Karpas-422 (cell line): ENCODE results near the gene SCP2D1. TPM values are rescaled to one million over a fixed set of nuclear protein-coding genes. Genes with fewer than 3 reads are reported as not detected.

Source experiments
- DNase-seq: peaks from one replicate; pipeline ENCODE4 v3.0.0-alpha.2; 2015
- H2AFZ ChIP-seq: fragments of 200-600 bp; sonication (generic); 2 replicates; pipeline ENCODE4 v1.6.1; 2014; ENCODE audit warnings: antibody characterized with exemption, low read length, mixed read lengths
- H3K27ac ChIP-seq: fragments of 200-600 bp; sonication (generic); 2 replicates; pipeline ENCODE4 v1.5.1; 2014; ENCODE audit warnings: mild to moderate bottlenecking, low read length, moderate library complexity
- H3K27me3 ChIP-seq: fragments of 200-600 bp; sonication (generic); 2 replicates; pipeline ENCODE4 v1.6.1; 2014; ENCODE audit warnings: low read length, mixed read lengths
- H3K36me3 ChIP-seq: fragments of 200-600 bp; sonication (generic); 2 replicates; pipeline ENCODE4 v1.6.1; 2014; ENCODE audit warnings: low read length, mixed read lengths; ENCODE audit not compliant: insufficient read depth
- H3K4me1 ChIP-seq: fragments of 200-600 bp; sonication (generic); 2 replicates; pipeline ENCODE4 v1.6.1; 2014; ENCODE audit warnings: mild to moderate bottlenecking, low read length, mixed read lengths
- H3K4me2 ChIP-seq: fragments of 200-600 bp; sonication (generic); 2 replicates; pipeline ENCODE4 v1.6.1; 2014; ENCODE audit warnings: low read length, low read depth, mild to moderate bottlenecking; ENCODE audit not compliant: poor library complexity, severe bottlenecking
- H3K4me3 ChIP-seq: fragments of 200-600 bp; sonication (generic); 2 replicates; pipeline ENCODE4 v1.5.1; 2014; ENCODE audit warnings: mild to moderate bottlenecking, antibody characterized with exemption, low read length, mixed read lengths
- H3K79me2 ChIP-seq: fragments of 200-600 bp; sonication (generic); 2 replicates; pipeline ENCODE4 v1.6.1; 2014; ENCODE audit warnings: mild to moderate bottlenecking, low read length, mixed read lengths
- H3K9ac ChIP-seq: fragments of 200-600 bp; sonication (generic); 2 replicates; pipeline ENCODE4 v1.6.0; 2014; ENCODE audit warnings: low read length
- H3K9me2 ChIP-seq: fragments of 200-600 bp; sonication (generic), shearing (Covaris generic); replicated peaks from 2 replicates; pipeline ENCODE4 v1.6.0; 2014; ENCODE audit warnings: mild to moderate bottlenecking, low read length, moderate library complexity; ENCODE audit not compliant: insufficient read depth
- H3K9me3 ChIP-seq: fragments of 300-700, 200-600 bp; sonication (generic); 2 replicates; pipeline ENCODE4 v1.6.1; 2014; ENCODE audit warnings: low read length, mixed read lengths
- H4K20me1 ChIP-seq: fragments of 200-600 bp; sonication (generic); 2 replicates; pipeline ENCODE4 v1.6.1; 2014; ENCODE audit warnings: mild to moderate bottlenecking, antibody characterized with exemption, low read length, low read depth; ENCODE audit not compliant: insufficient read depth
- total RNA-seq: library from RNA; depleted of rRNA; stranded (reverse); fragments of >200 nt; shearing (Covaris generic); gene quantifications from 2 replicates; pipeline ENCODE4 v1.2.3, GENCODE V29; 2014; ENCODE audit warnings: low replicate concordance; rRNA removed

Gene SCP2D1
- not detected in 2 replicates for total RNA-seq

DNA sequence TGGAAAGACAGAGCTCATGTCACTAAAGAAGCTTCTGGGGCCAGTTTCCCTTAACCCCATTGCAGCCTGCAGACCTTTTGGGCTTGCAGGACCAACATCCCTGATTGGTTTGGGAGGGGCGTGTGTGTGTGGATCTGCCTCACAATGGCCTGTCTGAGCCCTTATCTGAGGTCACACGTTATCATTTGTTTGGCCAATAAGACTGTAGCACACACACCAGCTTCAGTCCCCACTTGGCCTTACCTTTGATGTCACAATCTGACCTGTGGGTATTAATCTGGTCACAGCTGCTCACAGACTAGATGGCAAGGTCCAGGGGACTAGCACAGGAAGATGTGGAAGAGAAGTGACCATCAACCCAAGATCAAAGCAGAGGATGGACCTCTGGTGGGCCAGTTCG, at the start of gene SCP2D1:
TSS of gene SCP2D1 (plus strand) at position 301 of the 400 bp plus-strand sequence. CDS start at position 334, 33 bp downstream.
- Histone ChIP-seq H2AFZ (no peak within 1 kb of the TSS), H3K9me3 (no peaks in the 10 kb centered on the region), H3K27ac (no peak within 1 kb of the TSS), H4K20me1 (no peaks in the 10 kb centered on the region), H3K4me1 (peaks cover 8% of the 10 kb centered on the region), H3K9me2 (no peaks in the 10 kb centered on the region), H3K4me2 (no peak within 1 kb of the TSS), H3K27me3 (no peaks in the 10 kb centered on the region), H3K9ac (no peak within 1 kb of the TSS), H3K4me3 (no peak within 1 kb of the TSS), H3K36me3 (no peaks in the 10 kb centered on the region), H3K79me2 (no peaks in the 10 kb centered on the region)
- no peak for DNase-seq

DNA sequence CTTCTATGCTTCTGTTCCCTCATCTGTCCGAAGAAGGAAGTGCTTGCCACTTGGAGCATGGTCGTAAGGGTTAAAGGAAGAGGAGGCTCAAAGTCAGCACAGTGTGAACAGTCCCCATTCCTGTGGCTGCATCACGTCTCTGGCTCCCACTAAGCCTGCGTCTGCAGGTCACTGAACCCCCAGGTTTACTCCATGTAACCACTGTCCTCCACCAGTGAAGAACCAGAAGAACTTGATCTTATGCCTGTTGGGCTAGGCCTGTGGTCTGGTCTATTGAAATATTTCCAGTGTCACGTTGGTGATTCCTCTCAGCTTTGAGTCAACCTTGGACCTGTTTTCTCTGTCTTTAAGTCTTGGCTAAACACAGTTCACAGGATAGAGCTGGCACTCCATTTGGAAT, 45.9 kb upstream of the SCP2D1 start:
- H3K4me2 ChIP-seq: no peak overlapping the region
- H3K9me2 ChIP-seq: no peaks in the 10 kb centered on the region
- no peak overlapping the region for H3K27ac ChIP-seq
- H2AFZ ChIP-seq: no peak overlapping the region
- H3K9me3 ChIP-seq: no peaks in the 10 kb centered on the region
- DNase-seq: no peak
- H4K20me1 ChIP-seq: no peaks in the 10 kb centered on the region
- no peaks in the 10 kb centered on the region for H3K4me1 ChIP-seq
- no peaks in the 10 kb centered on the region for H3K36me3 ChIP-seq
- no peaks in the 10 kb centered on the region for H3K79me2 ChIP-seq
- no peak overlapping the region for H3K4me3 ChIP-seq
- H3K27me3 ChIP-seq: no peaks in the 10 kb centered on the region
- no peak overlapping the region for H3K9ac ChIP-seq

DNA sequence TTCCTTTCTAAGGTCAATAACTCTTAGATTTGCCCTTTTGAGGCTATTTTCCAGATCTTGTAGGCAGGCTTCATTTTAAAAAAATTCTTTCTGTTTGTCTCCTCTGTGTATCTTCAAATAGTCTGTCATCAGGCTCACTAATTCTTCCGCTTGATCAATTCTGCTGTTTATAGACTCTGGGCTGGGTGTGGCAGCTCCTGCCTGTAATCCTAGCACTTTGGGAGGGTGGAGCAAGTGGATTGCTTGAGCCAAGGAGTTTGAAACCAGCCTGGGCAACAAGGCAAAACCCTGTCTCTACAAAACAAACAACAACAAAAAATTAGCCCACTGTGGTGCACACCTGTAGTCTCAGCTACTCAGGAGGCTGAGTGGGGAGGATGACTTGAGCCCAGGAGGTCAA, 40.0 kb upstream of the SCP2D1 start:
- H3K27me3 ChIP-seq: no peaks in the 10 kb centered on the region
- H3K4me3 ChIP-seq: no peak overlapping the region
- H3K27ac ChIP-seq: no peak overlapping the region
- H3K36me3 ChIP-seq: no peaks in the 10 kb centered on the region
- no peak overlapping the region for H3K9ac ChIP-seq
- H4K20me1 ChIP-seq: no peaks in the 10 kb centered on the region
- DNase-seq: no peak
- no peaks in the 10 kb centered on the region for H3K9me3 ChIP-seq
- H3K9me2 ChIP-seq: no peaks in the 10 kb centered on the region
- no peaks in the 10 kb centered on the region for H3K4me1 ChIP-seq
- H3K79me2 ChIP-seq: no peaks in the 10 kb centered on the region
- H2AFZ ChIP-seq: no peak overlapping the region
- no peak overlapping the region for H3K4me2 ChIP-seq

DNA sequence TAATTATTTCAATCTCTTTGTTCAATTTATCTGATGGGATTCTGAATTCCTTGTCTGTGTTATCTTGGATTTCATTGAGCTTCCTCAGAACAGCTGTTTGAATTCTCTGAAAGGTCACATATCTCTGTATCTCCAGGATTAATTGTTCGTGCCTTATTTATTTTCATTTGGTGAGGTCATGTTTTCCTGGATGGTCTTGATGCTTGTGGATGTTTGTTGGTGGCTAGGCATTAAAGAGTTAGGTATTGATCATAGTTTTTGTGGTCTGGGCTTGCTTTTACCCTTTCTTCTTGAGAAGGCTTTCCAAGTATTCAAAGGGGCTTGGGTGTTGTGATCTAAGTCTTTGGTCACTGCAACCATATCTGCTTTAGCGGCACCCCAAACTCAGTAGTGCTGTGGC, 39.4 kb upstream of the SCP2D1 start:
- no peaks in the 10 kb centered on the region for H3K79me2 ChIP-seq
- no peaks in the 10 kb centered on the region for H3K9me3 ChIP-seq
- DNase-seq: no peak
- no peaks in the 10 kb centered on the region for H3K4me1 ChIP-seq
- H3K27ac ChIP-seq: no peak overlapping the region
- H3K4me3 ChIP-seq: no peak overlapping the region
- no peaks in the 10 kb centered on the region for H3K27me3 ChIP-seq
- H3K9ac ChIP-seq: no peak overlapping the region
- no peaks in the 10 kb centered on the region for H3K36me3 ChIP-seq
- no peaks in the 10 kb centered on the region for H3K9me2 ChIP-seq
- H4K20me1 ChIP-seq: no peaks in the 10 kb centered on the region
- no peak overlapping the region for H3K4me2 ChIP-seq
- no peak overlapping the region for H2AFZ ChIP-seq

DNA sequence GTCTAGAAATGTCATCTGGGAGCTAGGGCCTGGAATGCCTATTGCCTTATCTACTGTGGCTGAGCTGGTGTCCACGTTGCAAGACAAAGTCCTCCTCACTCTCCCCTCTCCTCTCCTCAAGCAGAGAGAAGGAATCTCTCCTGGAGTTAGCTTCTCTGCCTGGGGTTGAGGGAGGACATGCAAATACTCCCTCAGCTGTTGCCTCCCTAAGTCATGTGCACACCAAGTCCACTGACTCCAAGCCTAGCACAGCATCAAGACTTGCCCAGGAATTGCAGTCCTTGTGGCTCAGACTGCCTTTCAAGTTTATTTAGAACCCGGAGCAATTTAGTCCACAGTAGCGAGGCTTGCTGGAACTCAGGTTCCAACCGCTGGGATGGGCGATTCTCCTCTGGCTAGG, 38.0 kb upstream of the SCP2D1 start:
- no peaks in the 10 kb centered on the region for H3K4me1 ChIP-seq
- no peaks in the 10 kb centered on the region for H3K27me3 ChIP-seq
- no peaks in the 10 kb centered on the region for H3K9me2 ChIP-seq
- no peak overlapping the region for H3K27ac ChIP-seq
- H3K79me2 ChIP-seq: no peaks in the 10 kb centered on the region
- DNase-seq: no peak
- no peaks in the 10 kb centered on the region for H3K9me3 ChIP-seq
- H3K4me3 ChIP-seq: no peak overlapping the region
- H3K36me3 ChIP-seq: no peaks in the 10 kb centered on the region
- H2AFZ ChIP-seq: no peak overlapping the region
- no peaks in the 10 kb centered on the region for H4K20me1 ChIP-seq
- no peak overlapping the region for H3K4me2 ChIP-seq
- no peak overlapping the region for H3K9ac ChIP-seq

DNA sequence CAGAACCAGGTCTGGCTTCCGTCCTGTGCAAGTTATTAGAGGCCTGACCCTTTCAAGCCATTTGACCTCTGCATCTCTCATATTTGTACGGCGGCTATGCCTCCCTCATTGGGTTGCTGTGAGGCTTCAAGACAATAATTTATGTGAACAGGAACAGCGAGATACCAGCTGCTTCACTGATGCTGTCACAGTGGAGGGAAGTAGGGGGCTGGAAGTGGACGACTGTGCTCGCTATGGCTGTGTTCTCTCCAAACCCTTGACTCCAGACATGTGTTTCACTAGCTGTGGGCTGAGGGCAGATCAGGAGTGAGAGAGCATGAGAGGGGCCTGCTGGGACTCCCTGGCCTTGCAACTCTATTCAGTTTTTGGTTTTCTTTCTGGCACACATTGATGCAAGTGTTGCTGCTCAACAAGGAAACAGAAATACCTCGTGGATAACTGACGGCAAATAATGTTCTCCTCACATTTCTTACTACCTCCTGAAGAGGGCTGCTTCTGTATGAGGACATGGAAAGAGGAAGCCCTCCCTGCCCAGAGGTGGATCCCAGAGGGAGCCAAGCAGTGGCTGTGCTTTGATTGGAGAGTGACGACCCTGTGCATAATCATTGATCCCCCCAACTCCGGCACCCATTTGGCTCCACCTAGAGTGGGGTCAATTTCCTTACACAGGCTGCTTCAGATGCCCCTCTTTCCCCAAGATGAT, 34.7 kb upstream of the SCP2D1 start:
- no peak overlapping the region for H3K9ac ChIP-seq
- DNase-seq: peak; percentile 53
- no peak overlapping the region for H3K4me2 ChIP-seq
- H3K9me3 ChIP-seq: no peaks in the 10 kb centered on the region
- H4K20me1 ChIP-seq: no peaks in the 10 kb centered on the region
- no peaks in the 10 kb centered on the region for H3K79me2 ChIP-seq
- no peaks in the 10 kb centered on the region for H3K9me2 ChIP-seq
- no peak overlapping the region for H3K27ac ChIP-seq
- H3K4me1 ChIP-seq: no peaks in the 10 kb centered on the region
- H3K4me3 ChIP-seq: no peak overlapping the region
- H2AFZ ChIP-seq: no peak overlapping the region
- no peaks in the 10 kb centered on the region for H3K27me3 ChIP-seq
- no peaks in the 10 kb centered on the region for H3K36me3 ChIP-seq

DNA sequence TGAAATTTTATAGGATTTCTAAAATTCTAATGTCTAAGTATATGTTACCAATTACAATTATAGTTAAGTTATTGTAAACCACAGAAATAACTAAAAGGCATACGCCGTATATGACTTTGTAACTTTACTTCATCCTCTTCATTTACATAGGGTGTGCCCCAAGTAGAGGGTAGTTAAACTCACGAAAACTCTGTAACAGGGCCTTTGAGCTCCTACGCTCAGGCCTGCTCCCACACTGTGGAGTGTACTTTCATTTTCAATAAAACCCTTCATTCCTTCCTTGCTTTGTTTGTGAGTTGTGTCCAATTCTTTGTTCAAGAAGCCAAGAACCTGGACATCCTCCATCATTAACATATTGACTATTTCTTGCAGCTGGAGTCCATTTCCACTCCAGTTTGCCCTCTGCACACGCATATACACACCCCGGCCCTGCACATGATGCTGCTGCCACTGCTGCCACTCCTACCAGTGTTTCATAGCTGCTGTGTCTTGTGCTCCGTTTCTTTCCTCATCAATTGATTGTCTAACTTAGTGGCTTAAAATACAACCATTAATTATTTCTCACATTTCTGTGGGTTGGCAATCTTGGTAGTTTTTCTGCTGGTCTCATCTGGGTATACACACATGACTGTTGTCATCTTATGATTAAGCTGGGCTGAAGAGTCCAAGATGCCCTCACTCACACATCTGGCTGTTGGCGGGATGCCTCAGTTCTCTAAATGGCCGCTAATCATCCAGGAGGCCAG, 33.0 kb upstream of the SCP2D1 start:
- Histone ChIP-seq H3K4me3 (no peak overlapping the region), H3K4me2 (no peak overlapping the region), H2AFZ (no peak overlapping the region), H3K27ac (no peak overlapping the region), H3K9me2 (no peaks in the 10 kb centered on the region), H3K9ac (no peak overlapping the region), H3K36me3 (no peaks in the 10 kb centered on the region), H4K20me1 (no peaks in the 10 kb centered on the region), H3K27me3 (no peaks in the 10 kb centered on the region), H3K9me3 (no peaks in the 10 kb centered on the region), H3K79me2 (no peaks in the 10 kb centered on the region), H3K4me1 (no peaks in the 10 kb centered on the region)
- no peak for DNase-seq

DNA sequence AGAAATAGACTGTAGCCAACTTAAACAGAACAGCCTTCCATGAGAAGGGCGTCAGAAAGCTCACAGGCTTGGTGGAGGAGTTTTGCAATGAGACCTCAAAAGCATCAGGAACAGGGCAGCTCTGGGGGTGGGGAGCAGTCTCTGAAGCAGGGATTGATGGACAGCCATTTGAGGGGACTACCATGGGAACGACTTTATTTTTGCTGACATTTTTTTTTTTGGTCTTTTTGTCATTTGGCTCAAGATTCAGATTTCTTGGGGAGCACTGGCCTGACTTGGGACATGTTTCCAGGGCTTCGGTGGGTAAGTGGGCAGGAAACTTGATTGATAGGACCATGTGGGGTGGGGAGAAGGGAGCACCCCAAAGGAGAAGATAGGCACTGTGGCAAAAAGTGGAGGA, 32.1 kb upstream of the SCP2D1 start:
- no peaks in the 10 kb centered on the region for H3K79me2 ChIP-seq
- no peaks in the 10 kb centered on the region for H4K20me1 ChIP-seq
- H3K4me3 ChIP-seq: no peak overlapping the region
- no peaks in the 10 kb centered on the region for H3K27me3 ChIP-seq
- no peak overlapping the region for H3K9ac ChIP-seq
- no peaks in the 10 kb centered on the region for H3K9me3 ChIP-seq
- no peaks in the 10 kb centered on the region for H3K9me2 ChIP-seq
- H3K27ac ChIP-seq: no peak overlapping the region
- H3K4me2 ChIP-seq: no peak overlapping the region
- H2AFZ ChIP-seq: no peak overlapping the region
- no peaks in the 10 kb centered on the region for H3K4me1 ChIP-seq
- DNase-seq: no peak
- no peaks in the 10 kb centered on the region for H3K36me3 ChIP-seq
